CD4-positive, alpha-beta T cell treated with Interleukin-1 beta for 1 hour (primary cell): Measurements from ENCODE around the gene LOXHD1.

Experiments used
- DNase-seq, 2 donors: peaks; one replicate each; pipeline ENCODE4 v3.0.0-alpha.2; 2020 to 2022

LOXHD1 gene

GRCh38 chr18:46538376-46538775, 118.6 kb downstream of the LOXHD1 start:
- no peak for DNase-seq

DNA sequence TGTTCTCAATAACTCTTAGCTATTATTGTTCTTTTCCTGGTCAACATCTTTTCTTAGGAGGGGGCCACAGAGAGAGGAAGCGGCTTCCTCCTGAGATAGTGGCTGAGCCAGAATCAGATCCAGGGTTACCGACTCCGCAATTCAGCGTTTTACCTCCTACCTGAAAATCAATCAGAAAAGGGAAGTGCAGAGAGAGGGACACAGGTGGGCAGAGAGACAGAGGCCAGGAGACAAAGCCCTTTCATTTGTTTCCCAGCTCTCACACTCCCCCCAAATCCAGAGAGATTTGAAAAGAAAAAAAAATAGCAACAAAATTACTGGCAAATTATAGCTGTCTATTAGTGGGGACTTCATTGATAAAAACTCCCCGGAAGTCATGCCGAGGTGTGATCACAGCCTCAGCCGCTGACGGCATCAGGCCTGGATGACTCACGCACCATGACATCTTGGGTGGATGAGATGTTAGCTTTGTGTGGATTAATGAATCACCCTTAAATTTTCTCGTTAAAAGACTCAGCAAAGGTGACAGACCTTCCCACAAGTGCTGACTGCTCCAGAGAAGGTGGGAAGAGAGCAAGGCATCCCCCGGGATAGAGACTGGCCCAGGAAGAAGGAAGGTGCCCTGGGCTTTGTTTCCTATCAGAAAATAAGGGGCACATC, 120.7 kb downstream of the LOXHD1 start:
- DNase-seq: peak; percentile 10 to 17

- DNase-seq: no peak
Observed at GRCh38 chr18:46531482-46531881, 125.5 kb downstream of the LOXHD1 start.

DNA sequence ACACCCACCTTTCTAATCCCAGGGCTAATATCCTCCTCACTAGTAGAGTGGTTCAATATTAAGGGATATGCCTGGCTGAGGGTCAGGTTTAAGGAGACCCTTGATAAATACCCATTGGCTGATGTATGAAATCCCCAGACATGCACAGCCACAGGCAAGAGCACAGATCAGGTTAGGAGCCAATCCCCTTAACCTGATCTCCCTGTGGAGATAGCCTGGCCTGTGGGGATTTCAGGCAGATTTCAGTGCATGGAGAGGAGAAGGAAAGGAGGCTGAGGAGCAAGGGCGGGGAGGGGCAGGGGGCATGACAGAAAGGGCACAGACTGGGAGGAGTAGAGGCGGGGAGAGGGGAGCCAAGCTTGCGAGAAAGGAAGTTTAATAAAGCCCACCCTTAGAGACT, 129.0 kb downstream of the LOXHD1 start:
- no peak for DNase-seq

DNA sequence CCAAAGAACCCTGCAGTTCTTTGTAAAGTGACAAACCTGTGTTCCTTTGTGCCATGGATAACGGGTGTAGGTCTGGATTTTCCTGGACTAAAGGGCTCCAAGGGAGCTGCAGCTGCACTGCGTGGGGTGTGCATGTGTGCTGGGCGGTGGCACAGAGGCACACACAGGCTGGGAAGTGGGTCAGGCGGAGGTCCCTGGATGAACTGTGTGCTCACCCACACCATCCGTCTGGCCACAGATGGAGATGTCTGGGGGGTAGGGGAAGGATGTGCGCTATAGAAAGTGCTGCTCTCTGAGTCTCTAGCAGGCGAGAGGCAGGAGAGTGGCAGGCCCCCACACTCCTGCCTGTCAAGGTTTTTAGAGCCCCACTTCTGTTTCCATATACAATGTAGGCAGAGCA, 137.2 kb downstream of the LOXHD1 start:
- no peak for DNase-seq

- no peak for DNase-seq
Observed at GRCh38 chr18:46518438-46518837, 138.6 kb downstream of the LOXHD1 start.

DNA sequence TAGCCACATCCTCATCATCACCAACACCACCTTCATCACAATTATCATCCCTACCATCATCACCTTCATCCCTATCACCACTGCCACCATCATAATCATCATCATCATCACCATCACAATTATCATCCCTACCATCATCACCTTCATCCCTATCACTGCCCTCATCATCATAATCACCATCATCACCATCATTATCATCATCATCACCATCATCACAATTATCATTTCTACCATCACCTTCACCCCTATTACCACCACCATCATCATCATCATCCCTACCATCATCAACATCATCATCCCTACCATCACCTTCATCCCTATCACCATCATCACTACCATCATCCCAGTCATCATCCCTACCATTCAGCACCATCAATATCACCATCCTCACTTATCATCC, 140.5 kb downstream of the LOXHD1 start:
- no peak for DNase-seq

- DNase-seq: no peak
Observed at GRCh38 chr18:46510386-46510785, 146.6 kb downstream of the LOXHD1 start.

DNA sequence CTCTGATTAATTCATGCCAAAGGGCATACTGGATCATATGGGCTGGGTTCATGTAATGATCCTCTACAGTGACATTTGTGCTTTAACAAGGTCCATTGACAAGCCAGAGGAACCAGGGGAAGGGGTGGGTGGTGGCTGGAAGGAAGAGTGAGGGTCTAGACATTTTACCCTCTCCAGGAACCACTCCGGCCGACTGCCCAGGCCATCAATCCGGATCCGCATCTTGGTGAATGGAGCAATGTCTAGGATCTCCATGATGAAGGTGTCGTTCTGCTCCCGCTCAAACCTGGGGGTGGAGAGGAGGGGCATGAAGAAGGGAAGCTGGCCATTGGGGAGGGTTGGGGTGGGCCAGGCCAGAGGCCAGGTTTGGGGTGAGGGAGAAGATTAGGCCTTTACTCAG, 147.5 kb downstream of the LOXHD1 start:
- DNase-seq: no peak

GRCh38 chr18:46506974-46507586, 149.9 kb downstream of the LOXHD1 start:
- DNase-seq: no peak

DNA sequence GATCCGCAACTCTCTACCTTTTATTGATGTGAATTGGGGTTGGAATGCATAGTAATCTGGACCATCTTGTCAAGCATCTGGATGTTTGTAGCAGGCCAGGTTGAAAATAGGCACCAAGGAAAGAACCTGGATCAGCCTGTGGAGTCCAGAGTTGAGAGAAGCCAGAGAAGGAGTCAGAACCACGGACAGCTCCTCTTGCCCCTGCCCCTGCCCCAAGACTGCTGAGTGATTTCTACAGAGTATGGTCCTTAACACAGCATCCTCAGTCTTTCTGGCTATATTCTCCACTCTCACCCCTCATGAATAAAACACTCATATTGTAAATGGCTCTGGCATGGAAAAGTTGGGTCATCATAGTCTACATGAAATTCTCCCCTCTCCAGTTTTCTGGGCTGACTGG, 154.6 kb downstream of the LOXHD1 start:
- DNase-seq: no peak

- DNase-seq: no peak
Observed at GRCh38 chr18:46497129-46497528, 159.9 kb downstream of the LOXHD1 start.

- DNase-seq: no peak
Observed at GRCh38 chr18:46488471-46489213, 168.4 kb downstream of the LOXHD1 start.

GRCh38 chr18:46485675-46486194, 171.3 kb downstream of the LOXHD1 start:
- no peak for DNase-seq

DNA sequence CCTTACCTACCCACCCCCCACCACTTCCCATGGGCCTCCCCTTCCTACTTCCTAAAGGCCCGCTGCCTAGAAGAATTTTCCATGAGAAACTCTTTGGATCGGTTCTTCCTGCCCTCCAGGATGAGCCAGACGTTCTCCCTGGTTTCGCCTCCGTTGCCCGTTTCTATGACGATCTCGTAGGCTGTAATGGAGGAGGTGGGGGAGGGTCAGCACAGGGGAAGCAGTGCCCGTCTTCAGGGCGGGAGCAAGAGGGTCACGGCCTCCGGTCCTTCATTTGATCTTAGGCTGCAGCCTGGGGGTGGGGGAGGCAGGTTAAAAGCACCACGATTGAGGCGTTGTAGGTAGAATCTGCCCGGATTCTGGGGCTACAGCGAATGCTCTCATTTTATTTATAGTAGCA, 172.0 kb downstream of the LOXHD1 start:
- no peak for DNase-seq

- DNase-seq: no peak
Observed at GRCh38 chr18:46482831-46483230, 174.2 kb downstream of the LOXHD1 start.

DNA sequence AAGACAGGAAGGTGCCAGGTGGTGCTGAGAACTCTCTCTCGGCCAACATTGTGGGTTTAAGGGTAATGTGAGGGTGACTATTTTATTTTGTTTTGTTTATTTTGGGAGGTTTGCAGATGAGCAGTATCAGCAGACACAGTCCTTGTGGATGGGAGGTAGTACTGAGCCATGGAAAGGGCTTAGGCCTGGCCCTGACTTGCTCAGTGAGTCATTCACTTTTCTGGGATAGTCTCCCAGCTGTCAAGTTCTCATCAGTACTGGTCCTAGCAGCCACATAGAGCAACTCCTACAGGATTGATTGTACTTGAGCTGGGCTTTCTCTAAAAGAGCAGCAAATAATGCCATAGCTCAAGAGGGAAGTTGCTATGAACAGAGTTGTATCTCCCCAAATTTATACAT, 175.2 kb downstream of the LOXHD1 start:
- no peak for DNase-seq

DNA sequence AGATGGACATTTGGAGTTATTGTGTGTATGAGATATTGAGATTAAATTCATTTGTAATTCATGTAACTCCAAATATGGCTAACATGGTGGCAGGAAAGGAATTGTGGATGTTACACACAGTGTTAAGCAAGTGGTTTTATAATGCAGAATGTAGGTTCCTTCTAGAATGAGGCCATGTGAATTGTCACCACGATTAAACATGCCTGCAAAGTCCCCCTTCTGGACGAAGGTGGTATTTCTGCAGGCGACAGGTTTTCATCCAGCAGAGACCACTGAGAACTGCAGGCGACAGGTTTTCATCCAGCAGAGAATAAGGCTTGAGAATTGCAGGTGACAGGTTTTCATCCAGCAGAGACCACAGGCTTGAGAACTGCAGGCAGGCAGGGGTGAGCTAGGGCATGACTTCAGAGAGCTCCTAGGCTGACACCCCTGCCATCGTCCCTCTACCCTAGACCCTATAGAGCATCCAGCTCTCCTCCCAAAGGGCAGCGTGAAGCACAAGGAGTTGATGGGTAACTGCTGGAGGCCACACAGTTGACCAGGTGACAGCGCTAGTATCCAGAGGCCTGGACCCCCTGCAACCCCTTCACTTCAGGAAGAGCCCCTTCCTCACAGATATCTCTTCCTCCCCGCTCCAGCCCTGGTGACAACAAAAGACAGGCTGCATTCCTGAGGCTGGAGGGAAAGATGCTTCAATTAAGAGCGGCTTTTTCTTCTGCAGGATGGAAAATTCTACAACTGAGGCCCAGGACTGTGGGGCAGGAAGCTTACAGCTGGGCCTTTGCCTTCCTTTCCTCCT, 175.8 kb downstream of the LOXHD1 start:
- peak; percentile 37 to 59 for DNase-seq

GRCh38 chr18:46480226-46480625, 176.8 kb downstream of the LOXHD1 start:
- DNase-seq: no peak

DNA sequence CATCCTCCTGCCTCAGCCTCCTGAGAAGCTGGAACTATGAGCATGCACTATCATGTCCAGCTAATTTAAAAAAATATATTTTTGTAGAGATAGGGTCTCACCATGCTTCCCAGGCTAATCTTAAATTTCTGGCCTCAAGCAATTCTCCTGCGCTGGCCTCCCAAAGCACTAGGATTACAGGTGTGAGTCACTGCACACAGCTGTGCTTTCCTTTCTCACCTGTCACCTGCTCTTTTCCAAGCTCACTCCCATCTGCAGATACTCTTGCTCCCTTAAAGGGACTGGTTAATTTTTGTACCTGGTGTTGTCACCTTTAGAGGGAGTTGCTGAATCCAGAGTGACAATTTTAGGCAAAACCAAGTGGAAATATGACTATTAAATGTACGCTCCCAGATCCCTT, 178.2 kb downstream of the LOXHD1 start:
- DNase-seq: no peak

DNA sequence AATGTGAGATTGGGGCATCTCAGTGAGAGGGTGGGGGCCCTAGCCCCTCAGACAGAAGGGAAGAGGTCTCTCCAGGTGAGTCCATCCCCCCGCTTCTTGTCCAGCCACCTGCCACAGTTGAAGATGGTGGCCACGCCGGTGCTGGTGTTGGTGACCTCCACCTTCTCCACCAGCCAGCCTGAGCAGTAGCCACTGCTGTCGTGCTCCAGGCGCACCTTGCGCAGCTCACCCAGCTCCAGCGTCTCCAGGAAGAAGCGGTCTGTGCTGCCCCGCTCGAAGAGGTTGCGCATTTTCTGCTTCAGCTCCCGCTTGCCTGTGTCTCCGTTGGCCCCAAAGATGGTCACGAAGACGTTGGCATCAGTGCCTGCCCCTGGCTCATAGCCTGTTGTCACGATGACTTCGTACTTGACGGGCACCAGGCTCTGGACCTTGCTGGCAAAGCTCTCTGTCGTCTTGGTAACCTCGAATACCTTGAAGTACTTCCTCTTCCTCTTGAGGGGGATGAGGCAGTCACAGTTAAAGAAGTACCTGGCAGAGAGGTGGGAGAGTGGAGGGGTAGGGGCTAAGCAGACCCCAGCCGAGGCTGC, 179.5 kb downstream of the LOXHD1 start:
- no peak for DNase-seq

- no peak for DNase-seq
Observed at GRCh38 chr18:46475390-46475752, 181.6 kb downstream of the LOXHD1 start.
